ENCODE measurements around the gene DAO.

DNA sequence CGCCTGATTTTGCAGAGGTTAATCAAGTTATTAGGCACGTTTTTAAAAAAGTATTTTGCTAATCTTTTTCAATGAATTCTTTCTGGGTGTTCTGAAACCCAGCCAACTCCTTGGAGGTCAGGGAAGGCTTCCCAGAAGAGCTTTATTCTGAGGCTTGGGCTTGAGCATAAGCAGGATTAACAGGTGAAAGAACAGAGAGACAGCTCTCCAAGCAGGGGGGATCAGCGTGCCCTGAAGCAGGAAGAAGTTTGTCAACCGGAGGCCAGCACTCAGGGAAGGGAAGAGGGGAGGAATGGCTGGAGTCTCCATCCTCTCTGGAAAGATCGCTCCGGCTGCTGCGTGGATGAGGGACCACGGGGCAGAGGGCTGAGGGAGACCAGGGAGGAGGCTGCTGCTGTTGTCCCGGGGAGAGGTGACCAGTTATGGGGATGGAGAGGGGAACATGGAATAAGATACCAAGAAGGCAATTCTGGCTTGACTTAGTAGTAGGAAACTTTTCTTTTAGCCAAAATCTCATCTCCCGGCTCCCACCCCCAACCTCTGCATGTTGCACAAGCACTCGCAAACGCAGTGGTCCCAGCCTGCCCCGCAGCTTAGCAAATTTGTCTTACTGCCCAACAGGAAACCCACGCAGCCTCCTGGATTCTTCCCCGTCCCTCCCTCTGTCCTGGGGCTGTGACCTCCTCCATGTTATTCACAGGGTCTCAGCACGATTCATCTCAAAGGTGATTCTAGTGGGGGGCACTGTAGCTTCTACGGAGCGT lies 21.4 kb upstream of the DAO start:
- TF ChIP-seq, protein P1, sequence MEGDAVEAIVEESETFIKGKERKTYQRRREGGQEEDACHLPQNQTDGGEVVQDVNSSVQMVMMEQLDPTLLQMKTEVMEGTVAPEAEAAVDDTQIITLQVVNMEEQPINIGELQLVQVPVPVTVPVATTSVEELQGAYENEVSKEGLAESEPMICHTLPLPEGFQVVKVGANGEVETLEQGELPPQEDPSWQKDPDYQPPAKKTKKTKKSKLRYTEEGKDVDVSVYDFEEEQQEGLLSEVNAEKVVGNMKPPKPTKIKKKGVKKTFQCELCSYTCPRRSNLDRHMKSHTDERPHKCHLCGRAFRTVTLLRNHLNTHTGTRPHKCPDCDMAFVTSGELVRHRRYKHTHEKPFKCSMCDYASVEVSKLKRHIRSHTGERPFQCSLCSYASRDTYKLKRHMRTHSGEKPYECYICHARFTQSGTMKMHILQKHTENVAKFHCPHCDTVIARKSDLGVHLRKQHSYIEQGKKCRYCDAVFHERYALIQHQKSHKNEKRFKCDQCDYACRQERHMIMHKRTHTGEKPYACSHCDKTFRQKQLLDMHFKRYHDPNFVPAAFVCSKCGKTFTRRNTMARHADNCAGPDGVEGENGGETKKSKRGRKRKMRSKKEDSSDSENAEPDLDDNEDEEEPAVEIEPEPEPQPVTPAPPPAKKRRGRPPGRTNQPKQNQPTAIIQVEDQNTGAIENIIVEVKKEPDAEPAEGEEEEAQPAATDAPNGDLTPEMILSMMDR (IDR thresholded peaks at IDR 0.05; ENCODE audit: poor library complexity, severe bottlenecking): no peak
- TF ChIP-seq MXI1 (conservative IDR thresholded peaks at IDR 0.05; ENCODE audit: poor library complexity, severe bottlenecking) (no peak), EZH2 (IDR thresholded peaks at IDR 0.05; ENCODE audit: borderline replicate concordance, insufficient read depth, low read length, poor library complexity, severe bottlenecking) (no peak)

Data from neural cell (in vitro differentiated cells).